ENCODE measurements around the gene HDGFL1.

- TF ChIP-seq CTCF (IDR thresholded peaks at IDR 0.05) (no peak), POLR2A (IDR thresholded peaks at IDR 0.05) (no peak), POLR2AphosphoS5 (IDR thresholded peaks at IDR 0.05) (no peak)
Observed at GRCh38 chr6:22568854-22569253, 512 bp upstream of the HDGFL1 start.
